SK-N-SH (cell line): ENCODE measurements around the gene PERCC1. TPM values are rescaled to one million over a fixed set of nuclear protein-coding genes. Genes with fewer than 3 reads are reported as not detected.

ENCODE experiments used
- CTCF ChIA-PET: fragments of 300-600, 350-600 bp; formaldehyde crosslinking; extraction: SDS; loops from one replicate; lab custom pipeline; 2021; lab: Yijun Ruan, JAX
- POLR2A ChIA-PET: fragments of 350-600 bp; sonication (Branson Sonifier 250); formaldehyde crosslinking; extraction: SDS; loops from one replicate; lab custom pipeline; 2020; ENCODE audit warnings: antibody characterized with exemption, inconsistent platforms; lab: Yijun Ruan, JAX
- DNase-seq: peaks from one replicate; pipeline ENCODE4 v3.0.0; 2012
- H2AFZ ChIP-seq: fragments of 200-600 bp; sonication (generic); 2 replicates; pipeline ENCODE4 v1.8.1; 2016; ENCODE audit warnings: antibody characterized with exemption, mild to moderate bottlenecking, low read depth
- H3F3A ChIP-seq: fragments of 200-600 bp; sonication (generic); replicated peaks from 2 replicates; pipeline ENCODE3; 2016; ENCODE audit warnings: antibody characterized with exemption, mild to moderate bottlenecking; ENCODE audit not compliant: insufficient read depth
- H3K27ac ChIP-seq, 2 experiments: fragments of 200-500 bp in 1 of 2; fragments of 200-600 bp in 1 of 2; sonication (Bioruptor generic) in 1 of 2; sonication (generic), shearing (Covaris generic) in 1 of 2; 2 replicates each; pipeline versions ENCODE4 v1.5.1 to v1.6.1; 2014 to 2016; ENCODE audit warnings: low read depth in 2 of 2, inconsistent platforms in 1 of 2, low read length in 1 of 2, mild to moderate bottlenecking in 1 of 2, mixed read lengths in 1 of 2
- H3K27me3 ChIP-seq: fragments of 200-600 bp; sonication (generic), shearing (Covaris generic); 2 replicates; pipeline ENCODE4 v1.6.1; 2016; ENCODE audit warnings: mixed run types; ENCODE audit not compliant: insufficient read depth
- H3K36me3 ChIP-seq, 2 experiments: fragments of 200-500 bp in 1 of 2; fragments of 200-600 bp in 1 of 2; sonication (Bioruptor generic) in 1 of 2; sonication (generic) in 1 of 2; replicated peaks in 1 of 2; 2 replicates each; pipeline versions ENCODE3 to v1.5.1; 2014 to 2016; ENCODE audit warnings: low read length in 1 of 2, mild to moderate bottlenecking in 1 of 2; ENCODE audit not compliant: insufficient read depth in 2 of 2, control insufficient read depth in 1 of 2
- H3K4me1 ChIP-seq, 2 experiments: fragments of 200-500 bp in 1 of 2; fragments of 200-600 bp in 1 of 2; sonication (Bioruptor generic) in 1 of 2; sonication (generic), shearing (Covaris generic) in 1 of 2; 2 replicates each; pipeline versions ENCODE4 v1.5.1 to v1.6.1; 2014 to 2016; ENCODE audit warnings: low read depth in 1 of 2, low read length in 1 of 2, mixed run types in 1 of 2; ENCODE audit not compliant: insufficient read depth in 2 of 2, control insufficient read depth in 1 of 2
- H3K4me2 ChIP-seq: fragments of 200-600 bp; sonication (generic), shearing (Covaris generic); 2 replicates; pipeline ENCODE4 v1.6.1; 2017; ENCODE audit warnings: mixed run types
- H3K4me3 ChIP-seq, 2 experiments: fragments of 200-500 bp in 1 of 2; fragments of 200-600 bp in 1 of 2; sonication (Bioruptor generic) in 1 of 2; sonication (generic), shearing (Covaris generic) in 1 of 2; 2 replicates each; pipeline versions ENCODE4 v1.5.1 to v1.8.1; 2014 to 2016; ENCODE audit warnings: low read depth in 2 of 2, inconsistent platforms in 1 of 2, low read length in 1 of 2, mild to moderate bottlenecking in 1 of 2, mixed read lengths in 1 of 2, moderate library complexity in 1 of 2
- H3K79me2 ChIP-seq: fragments of 200-600 bp; sonication (generic); 2 replicates; pipeline ENCODE4 v1.8.1; 2017; ENCODE audit warnings: mild to moderate bottlenecking; ENCODE audit not compliant: insufficient read depth
- H3K9ac ChIP-seq: fragments of 200-600 bp; sonication (generic); 2 replicates; pipeline ENCODE4 v1.6.1; 2017; ENCODE audit warnings: mixed run types
- H3K9me2 ChIP-seq: fragments of 200-600 bp; sonication (generic); 2 replicates; pipeline ENCODE4 v1.6.1; 2017; ENCODE audit warnings: mixed run types
- H3K9me3 ChIP-seq: fragments of 200-600 bp; sonication (generic); 2 replicates; pipeline ENCODE4 v1.6.1; 2017; ENCODE audit warnings: mixed run types, mild to moderate bottlenecking, moderate library complexity
- H4K20me1 ChIP-seq: fragments of 200-600 bp; sonication (generic); 2 replicates; pipeline ENCODE4 v1.6.1; 2017; ENCODE audit warnings: mild to moderate bottlenecking, mixed run types; ENCODE audit not compliant: insufficient read depth
- ELF1 ChIP-seq: IDR thresholded peaks from 2 replicates; pipeline ENCODE4 v1.4.0; 2012
- EP300 ChIP-seq, 2 experiments: IDR thresholded peaks; 2 replicates each; pipeline versions ENCODE4 v1.4.0 to v1.6.1; 2012; ENCODE audit warnings: borderline replicate concordance in 1 of 2, low read depth in 1 of 2, low read length in 1 of 2
- GABPA ChIP-seq: IDR thresholded peaks from 2 replicates; pipeline ENCODE4 v1.4.0; 2012; ENCODE audit warnings: low read depth, mild to moderate bottlenecking
- MAX ChIP-seq: IDR thresholded peaks from 2 replicates; pipeline ENCODE4 v1.4.0; 2012; ENCODE audit warnings: low read depth
- MEF2A ChIP-seq: IDR thresholded peaks from 2 replicates; pipeline ENCODE4 v1.4.0; 2012; ENCODE audit warnings: low read depth, borderline replicate concordance
- MXI1 ChIP-seq: IDR thresholded peaks from 2 replicates; pipeline ENCODE4 v1.6.1; 2012; ENCODE audit warnings: mild to moderate bottlenecking, low read depth, low read length, improper control_type of control experiment
- PBX3 ChIP-seq: IDR thresholded peaks from 2 replicates; pipeline ENCODE4; 2012
- POLR2AphosphoS5 ChIP-seq: IDR thresholded peaks from 2 replicates; pipeline ENCODE4 v1.6.1; 2012; ENCODE audit warnings: low read depth, low read length
- RAD21 ChIP-seq: IDR thresholded peaks from 2 replicates; pipeline ENCODE4 v1.6.1; 2012; ENCODE audit warnings: mild to moderate bottlenecking, low read length
- RFX5 ChIP-seq: IDR thresholded peaks from 2 replicates; pipeline ENCODE4 v1.6.1; 2012; ENCODE audit warnings: mild to moderate bottlenecking, improper control_type of control experiment, low read length
- RXRA ChIP-seq: IDR thresholded peaks from 2 replicates; pipeline ENCODE4 v1.4.0; 2012; ENCODE audit warnings: low read depth, mild to moderate bottlenecking, borderline replicate concordance
- SIN3A ChIP-seq: IDR thresholded peaks from 2 replicates; pipeline ENCODE4 v1.6.1; 2012; ENCODE audit warnings: low read depth, mild to moderate bottlenecking, low read length, moderate library complexity, borderline replicate concordance
- SMC3 ChIP-seq: IDR thresholded peaks from 2 replicates; pipeline ENCODE4 v1.6.1; 2012; ENCODE audit warnings: low read depth, low read length, improper control_type of control experiment
- TEAD4 ChIP-seq: IDR thresholded peaks from 2 replicates; pipeline ENCODE4 v1.4.0; 2012; ENCODE audit warnings: mild to moderate bottlenecking, borderline replicate concordance; ENCODE audit not compliant: insufficient read depth
- USF1 ChIP-seq: IDR thresholded peaks from 2 replicates; pipeline ENCODE4 v1.4.0; 2012; ENCODE audit warnings: low read depth, borderline replicate concordance
- USF2 ChIP-seq: fragments of 150-350 bp; IDR thresholded peaks from 2 replicates; pipeline ENCODE4 v1.6.1; 2017; ENCODE audit warnings: antibody characterized with exemption, low read length, low read depth, borderline replicate concordance
- WGBS: methylation state at CpG from one replicate; pipeline ENCODE4 v1.1.6; 2017; ENCODE audit warnings: low lambda C conversion rate; 5-methylcytosine and 5-hydroxymethylcytosine counted together
- polyA plus RNA-seq, 3 experiments: library from polyadenylated mRNA; depleted of rRNA; stranded (reverse); fragments of >200 nt; gene quantifications; 2 replicates each; pipeline ENCODE4 v1.2.3, GENCODE V29; 2012

Gene PERCC1
- polyA plus RNA-seq, 1 of the 3 experiments (the other 2 are of a cell fraction), result not detected

GRCh38 chr16:1458977-1459341 is 28.1 kb downstream of the PERCC1 start:
- Histone ChIP-seq H3K4me1 (no peaks in the 10 kb centered on the region), H4K20me1 (no peaks in the 10 kb centered on the region), H3F3A (no peaks in the 10 kb centered on the region), H3K27ac (no peak overlapping the region), H3K36me3 (peaks cover 0 to 36% of the 10 kb centered on the region in 2 experiments), H3K9me2 (no peaks in the 10 kb centered on the region), H3K4me2 (no peak overlapping the region), H3K79me2 (no peaks in the 10 kb centered on the region), H3K9me3 (no peaks in the 10 kb centered on the region), H2AFZ (no peak overlapping the region), H3K9ac (no peak overlapping the region), H3K27me3 (no peaks in the 10 kb centered on the region), H3K4me3 (no peak overlapping the region)
- WGBS, result 94% methylated on average over 9 of the region's 14 CpGs
- no peak for DNase-seq
- POLR2A ChIA-PET, result interaction anchor here (0.7 kb wide), 1 partner anchor 51 kb away, joined by 3 read pairs; no protein-coding TSS in a partner anchor
- no peak for TF ChIP-seq MAX
- TF ChIP-seq USF1, result no peak
- TF ChIP-seq SIN3A, result no peak
- no peak for TF ChIP-seq TEAD4
- no peak for TF ChIP-seq RFX5
- TF ChIP-seq SMC3, result no peak
- TF ChIP-seq PBX3, result no peak
- TF ChIP-seq EP300 (IDR thresholded peaks at IDR 0.05; ENCODE audit: borderline replicate concordance in 1 of 2, low read depth in 1 of 2, low read length in 1 of 2), result no peak
- TF ChIP-seq ELF1, result no peak
- no peak for TF ChIP-seq MXI1
- no peak for TF ChIP-seq RXRA
- no peak for TF ChIP-seq MEF2A
- TF ChIP-seq RAD21, result no peak
- no peak for TF ChIP-seq GABPA
- CTCF ChIA-PET, result interaction anchor here (0.7 kb wide), 1 partner anchor 42 kb away, joined by 3 read pairs; no protein-coding TSS in a partner anchor

GRCh38 chr16:1459967-1460366 is 29.1 kb downstream of the PERCC1 start:
- Histone ChIP-seq H3K27me3 (no peaks in the 10 kb centered on the region), H3K27ac (no peak overlapping the region), H3K9me2 (no peaks in the 10 kb centered on the region), H4K20me1 (no peaks in the 10 kb centered on the region; the same call in 1 of the 2 replicates), H3K79me2 (no peaks in the 10 kb centered on the region), H3K4me3 (no peak overlapping the region), H3K9me3 (no peaks in the 10 kb centered on the region), H3K4me1 (no peaks in the 10 kb centered on the region), H3K36me3 (peaks cover 0 to 30% of the 10 kb centered on the region in 2 experiments), H3K4me2 (no peak overlapping the region), H3K9ac (no peak overlapping the region), H2AFZ (no peak overlapping the region), H3F3A (no peaks in the 10 kb centered on the region)
- WGBS, result 91% methylated on average over 7 of the region's 10 CpGs
- POLR2A ChIA-PET, result no interaction called here
- TF ChIP-seq RAD21, result no peak
- TF ChIP-seq POLR2AphosphoS5, result no peak
- no peak for TF ChIP-seq USF2
- no peak for DNase-seq
- CTCF ChIA-PET, result no interaction called here
